H1 (cell line): ENCODE results near the gene EMP2. TPM values are rescaled to one million over a fixed set of nuclear protein-coding genes. Genes with fewer than 3 reads are reported as not detected.

ENCODE experiments used
- CTCF ChIA-PET: fragments of 300-600 bp; sonication (Branson Sonifier 250); formaldehyde crosslinking; loops from one replicate; lab custom pipeline; 2021; ENCODE audit not compliant: partially characterized antibody; lab: Charles Lee
- POLR2A ChIA-PET: fragments of 300-600 bp; sonication (Branson Sonifier 250); formaldehyde crosslinking; loops from one replicate; lab custom pipeline; 2021; ENCODE audit warnings: inconsistent platforms; ENCODE audit not compliant: partially characterized antibody; lab: Charles Lee
- DNase-seq, 2 experiments: peaks; one replicate each; pipeline versions ENCODE4 v3.0.0 to v3.0.0-alpha.2; 2010 to 2022; ENCODE audit warnings: low spot score in 2 of 2, low read depth in 1 of 2, mixed read lengths in 1 of 2
- FAIRE-seq: peaks from 2 replicates; lab custom pipeline; 2011; peaks lifted over from hg19 to GRCh38; lab: Jason Lieb, UNC
- H2AFZ ChIP-seq: 2 replicates; pipeline ENCODE4 v1.8.1; 2012; ENCODE audit warnings: low read length, inconsistent platforms
- H2AK5ac ChIP-seq: 2 replicates; pipeline ENCODE4 v1.6.1; 2013; ENCODE audit warnings: low read depth, low read length
- H2BK120ac ChIP-seq: replicated peaks from 2 replicates; pipeline ENCODE3; 2013; ENCODE audit warnings: low read depth, low read length, inconsistent platforms
- H2BK12ac ChIP-seq: 2 replicates; pipeline ENCODE4 v1.6.1; 2013; ENCODE audit warnings: low read depth, low read length
- H2BK15ac ChIP-seq: 2 replicates; pipeline ENCODE4 v1.6.1; 2013; ENCODE audit warnings: low read length
- H2BK20ac ChIP-seq: 2 replicates; pipeline ENCODE4 v1.6.1; 2013; ENCODE audit warnings: low read length
- H2BK5ac ChIP-seq: 2 replicates; pipeline ENCODE4 v1.6.1; 2013; ENCODE audit warnings: low read depth, low read length
- H3K14ac ChIP-seq: 2 replicates; pipeline ENCODE4 v1.6.1; 2013; ENCODE audit warnings: inconsistent platforms; ENCODE audit not compliant: insufficient read length
- H3K18ac ChIP-seq: 2 replicates; pipeline ENCODE4 v1.6.1; 2013; ENCODE audit warnings: low read length; ENCODE audit errors: extremely low read depth
- H3K23ac ChIP-seq: 2 replicates; pipeline ENCODE4 v1.6.1; 2013; ENCODE audit warnings: inconsistent platforms; ENCODE audit not compliant: insufficient read length
- H3K23me2 ChIP-seq: 2 replicates; pipeline ENCODE4 v1.6.1; 2013; ENCODE audit warnings: low read depth, low read length
- H3K27ac ChIP-seq: 2 replicates; pipeline ENCODE4 v1.6.1; 2011; ENCODE audit warnings: low read depth, low read length, inconsistent platforms
- H3K27me3 ChIP-seq, 4 experiments: replicated peaks in 1 of 4; 1 replicate in 1 of 4; 2 replicates in 3 of 4; pipeline versions ENCODE4 v1.6.1 to v1.8.1; 2011 to 2013; ENCODE audit warnings: low read length in 3 of 4, mild to moderate bottlenecking in 3 of 4, inconsistent platforms in 2 of 4, mixed read lengths in 2 of 4, moderate library complexity in 1 of 4; ENCODE audit not compliant: control insufficient read depth in 3 of 4, insufficient read depth in 3 of 4; ENCODE audit errors: extremely low read depth in 1 of 4
- H3K36me3 ChIP-seq, 4 experiments: 2 replicates each; pipeline versions ENCODE4 v1.6.1 to v1.8.1; 2011 to 2013; ENCODE audit warnings: mild to moderate bottlenecking in 4 of 4, low read length in 3 of 4, moderate library complexity in 2 of 4, control low read depth in 1 of 4, inconsistent platforms in 1 of 4; ENCODE audit not compliant: insufficient read depth in 4 of 4, control insufficient read depth in 2 of 4
- H3K4ac ChIP-seq: replicated peaks from 2 replicates; pipeline ENCODE3; 2013; ENCODE audit warnings: low read length, low read depth, mixed read lengths, inconsistent platforms; ENCODE audit not compliant: insufficient read length
- H3K4me1 ChIP-seq, 4 experiments: replicated peaks in 1 of 4; 1 replicate in 1 of 4; 2 replicates in 3 of 4; pipeline versions ENCODE4 v1.6.1 to v1.8.1; 2011 to 2013; ENCODE audit warnings: low read length in 3 of 4, inconsistent platforms in 2 of 4, mixed read lengths in 1 of 4; ENCODE audit not compliant: insufficient read depth in 4 of 4, control insufficient read depth in 3 of 4
- H3K4me2 ChIP-seq, 2 experiments: 2 replicates each; pipeline versions ENCODE4 v1.6.1 to v1.8.1; 2011 to 2013; ENCODE audit warnings: low read depth in 2 of 2, low read length in 2 of 2, control low read depth in 1 of 2, inconsistent platforms in 1 of 2, mild to moderate bottlenecking in 1 of 2; ENCODE audit not compliant: insufficient read depth in 1 of 2
- H3K4me3 ChIP-seq, 4 experiments: fragments of 200-600, 300-600 bp in 1 of 4; sonication (generic), shearing (Covaris generic), sonication (Bioruptor Twin) in 1 of 4; 2 replicates each; pipeline versions ENCODE4 v1.5.1 to v1.8.1; 2011 to 2016; ENCODE audit warnings: low read length in 4 of 4, low read depth in 3 of 4, control low read depth in 2 of 4, inconsistent platforms in 2 of 4, mild to moderate bottlenecking in 2 of 4, mixed read lengths in 1 of 4, moderate library complexity in 1 of 4; ENCODE audit not compliant: insufficient read depth in 2 of 4; ENCODE audit errors: extremely low read depth in 1 of 4
- H3K56ac ChIP-seq: replicated peaks from 2 replicates; pipeline ENCODE3; 2013; ENCODE audit warnings: low read depth, mild to moderate bottlenecking, mixed read lengths, low read length, inconsistent platforms; ENCODE audit not compliant: insufficient read length
- H3K79me1 ChIP-seq: 2 replicates; pipeline ENCODE4 v1.6.1; 2013; ENCODE audit warnings: low read depth, low read length, control low read depth
- H3K79me2 ChIP-seq, 2 experiments: 2 replicates each; pipeline versions ENCODE4 v1.6.1 to v1.8.1; 2012 to 2013; ENCODE audit warnings: low read length in 2 of 2, mild to moderate bottlenecking in 2 of 2, inconsistent platforms in 1 of 2; ENCODE audit not compliant: insufficient read depth in 2 of 2, control insufficient read depth in 1 of 2
- H3K9ac ChIP-seq, 4 experiments: replicated peaks in 1 of 4; 1 replicate in 1 of 4; 2 replicates in 3 of 4; pipeline versions ENCODE4 v1.6.1 to v1.8.1; 2011 to 2013; ENCODE audit warnings: low read depth in 3 of 4, low read length in 3 of 4, control low read depth in 2 of 4, mild to moderate bottlenecking in 2 of 4, moderate library complexity in 2 of 4, inconsistent platforms in 1 of 4; ENCODE audit errors: extremely low read depth in 1 of 4
- H3K9me3 ChIP-seq, 2 experiments: 2 replicates each; pipeline versions ENCODE4 v1.6.1 to v1.8.1; 2012 to 2013; ENCODE audit warnings: mild to moderate bottlenecking in 2 of 2, moderate library complexity in 2 of 2, control low read depth in 1 of 2, inconsistent platforms in 1 of 2, low read depth in 1 of 2, low read length in 1 of 2, mixed read lengths in 1 of 2; ENCODE audit not compliant: insufficient read depth in 2 of 2
- H4K20me1 ChIP-seq, 2 experiments: replicated peaks in 1 of 2; 2 replicates each; pipeline versions ENCODE3 to v1.8.1; 2011 to 2013; ENCODE audit warnings: inconsistent platforms in 2 of 2, low read length in 2 of 2, mild to moderate bottlenecking in 1 of 2; ENCODE audit not compliant: insufficient read depth in 2 of 2, control insufficient read depth in 1 of 2
- H4K5ac ChIP-seq: 2 replicates; pipeline ENCODE4 v1.6.1; 2013; ENCODE audit warnings: low read length, low read depth, mixed read lengths, inconsistent platforms; ENCODE audit not compliant: insufficient read length
- H4K8ac ChIP-seq: 2 replicates; pipeline ENCODE4 v1.8.0; 2013; ENCODE audit warnings: mild to moderate bottlenecking, moderate library complexity, low read length, inconsistent platforms; ENCODE audit not compliant: insufficient read depth; ENCODE audit errors: extremely low read depth
- H4K91ac ChIP-seq: replicated peaks from 2 replicates; pipeline ENCODE3; 2013; ENCODE audit warnings: low read length, mixed read lengths, inconsistent platforms; ENCODE audit not compliant: insufficient read length
- CEBPB ChIP-seq: IDR thresholded peaks from 2 replicates; pipeline ENCODE4 v1.6.1; 2012; ENCODE audit warnings: low read depth, low read length
- WGBS, 2 experiments: shearing (Covaris generic) in 1 of 2; methylation state at CpG; one replicate each; pipeline versions ENCODE4 v1.1.6 to v1.1.7; 2013 to 2015; ENCODE audit warnings: low lambda C conversion rate in 2 of 2, mixed read lengths in 2 of 2, inconsistent platforms in 1 of 2, low coverage in 1 of 2, missing lambda C conversion rate in 1 of 2; ENCODE audit not compliant: insufficient replicate concordance in 2 of 2, insufficient coverage in 1 of 2, insufficient read length in 1 of 2; ENCODE audit errors: extremely low coverage in 1 of 2, missing lambda C conversion rate in 1 of 2; 5-methylcytosine and 5-hydroxymethylcytosine counted together
- polyA plus RNA-seq, 7 experiments: library from polyadenylated mRNA; depleted of rRNA in 3 of 7; stranded (reverse) in 5 of 7; unstranded in 2 of 7; fragments of >200 nt in 5 of 7; fragments of 200-250 nt in 2 of 7; gene quantifications; 1 replicate in 5 of 7; 2 replicates in 1 of 7; 4 replicates in 1 of 7; pipeline versions ENCODE4 v1.2.1 to v1.2.3, GENCODE V29; 2011 to 2013; ENCODE audit warnings: missing spikeins in 2 of 7, mixed read lengths in 2 of 7
- total RNA-seq: library from RNA; stranded (reverse); fragmentation: NEBNext Ultra II Directional; extraction: Animal tissue kit (Norgen Biotek cat#: 25700); gene quantifications from 2 replicates; pipeline ENCODE4 v1.2.1, GENCODE V29; 2021

The EMP2 gene
- total and polyA plus RNA-seq, 2 of the 8 experiments (the other 6 are each of a cell fraction or from before 2014, with no cell fraction given), result 22.6 to 23.3 TPM

DNA sequence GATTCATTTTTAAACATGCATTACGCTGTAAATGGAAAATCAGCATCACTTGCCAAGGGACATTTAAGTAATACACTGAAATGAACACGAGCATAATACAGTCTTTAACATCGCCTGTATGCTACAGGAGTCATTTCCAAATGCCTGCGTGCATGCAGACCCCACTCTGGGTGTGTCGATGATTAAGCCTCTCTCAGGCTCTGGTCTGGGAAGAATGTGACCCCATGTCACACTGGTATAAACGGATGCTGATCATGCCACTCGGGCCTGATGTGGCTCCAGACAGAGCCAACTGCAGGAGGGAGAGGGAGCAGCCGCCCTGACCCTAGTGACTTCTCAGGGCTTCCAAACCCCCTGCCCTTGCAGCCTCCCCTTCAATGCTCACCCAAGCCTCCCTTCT lies 10.8 kb downstream of the EMP2 start:
- H3K79me2 ChIP-seq, result no peaks in the 10 kb centered on the region; a peak in 1 of 4 replicates
- 91% methylated on average over 8 of the region's 8 CpGs; no CpG with 5 or more reads in 1 of the 2 experiments for WGBS, 2 experiments
- no peaks in the 10 kb centered on the region for H3K23me2 ChIP-seq

More for the DNA sequence above, 10.8 kb downstream of the EMP2 start:
- no peak overlapping the region for H2BK5ac ChIP-seq
- H3K4me2 ChIP-seq, result no peak overlapping the region
- H3K4ac ChIP-seq, result no peak overlapping the region
- no peak overlapping the region for H2AFZ ChIP-seq
- H3K9me3 ChIP-seq, result 0 out of 4 replicates have a peak, but pooled peaks cover 0 to 3% of the 10 kb centered on the region in 2 experiments
- no peak overlapping the region for H3K14ac ChIP-seq
- no peak overlapping the region for H2BK15ac ChIP-seq
- H3K9ac ChIP-seq, result no peak overlapping the region
- peaks cover 2% of the 10 kb centered on the region; the same call in 1 of the 2 replicates for H3K79me1 ChIP-seq
- no peaks in the 10 kb centered on the region for H4K20me1 ChIP-seq
- no peak for TF ChIP-seq CEBPB
- no peaks in the 10 kb centered on the region for H3K27me3 ChIP-seq
- no peak overlapping the region for H4K8ac ChIP-seq
- no peak overlapping the region for H4K5ac ChIP-seq
- H2AK5ac ChIP-seq, result no peak overlapping the region
- H3K56ac ChIP-seq, result no peak overlapping the region
- H3K4me1 ChIP-seq, result peaks cover 0 to 4% (median 0%) of the 10 kb centered on the region in 4 experiments; a peak in 1 of 7 replicates
- FAIRE-seq, result no peak
- H3K27ac ChIP-seq, result no peak overlapping the region
- H2BK12ac ChIP-seq, result no peak overlapping the region
- CTCF ChIA-PET, result interaction anchor here (1.7 to 2.9 kb wide), 4 partner anchors 9 to 167 kb away, joined by 4 to 12 read pairs (median 6); no protein-coding TSS in a partner anchor
- no peaks in the 10 kb centered on the region for H3K36me3 ChIP-seq
- H4K91ac ChIP-seq, result no peak overlapping the region
- POLR2A ChIA-PET, result no interaction called here
- no peak overlapping the region for H3K4me3 ChIP-seq
- no peak overlapping the region for H3K18ac ChIP-seq
- H2BK20ac ChIP-seq, result no peak overlapping the region
- no peak overlapping the region for H3K23ac ChIP-seq
- DNase-seq, result no peak
- H2BK120ac ChIP-seq, result no peak overlapping the region
